Brain microvascular endothelial cell (primary cell): ENCODE data around the gene SBNO2.

ENCODE experiments used
- DNase-seq: peaks from one replicate; pipeline ENCODE4 v3.0.0-alpha.2; 2020
- H3K27ac ChIP-seq: fragments of 250-450 bp; sonication (Bioruptor Pico); 2 replicates; pipeline ENCODE4 v1.5.1; 2020; ENCODE audit warnings: mild to moderate bottlenecking, moderate library complexity
- H3K27me3 ChIP-seq: fragments of 250-450 bp; sonication (Bioruptor Pico); replicated peaks from 2 replicates; pipeline ENCODE4 v1.5.1; 2020; ENCODE audit warnings: mild to moderate bottlenecking
- H3K36me3 ChIP-seq: fragments of 250-450 bp; sonication (Bioruptor Pico); replicated peaks from 2 replicates; pipeline ENCODE4 v1.5.1; 2020; ENCODE audit warnings: mild to moderate bottlenecking
- H3K4me3 ChIP-seq: 2 replicates; pipeline ENCODE4 v1.5.1; 2011; ENCODE audit warnings: low read depth, mild to moderate bottlenecking, control low read depth, low read length, moderate library complexity
- CTCF ChIP-seq: IDR thresholded peaks from 2 replicates; pipeline ENCODE4 v1.5.1; 2011; ENCODE audit warnings: low read depth, mild to moderate bottlenecking, moderate library complexity, low read length, control low read depth, inconsistent platforms; ENCODE audit errors: missing control alignments
- in situ Hi-C: cut with HindIII; loops from 2 replicates; pipeline ENCODE4 v1.10.0; 2017; ENCODE audit warnings: low sequenced_read_pairs, low pct_ligation_motif_present

SBNO2 gene

GRCh38 chr19:1154731-1155351, 19.2 kb downstream of the SBNO2 start:
- Histone ChIP-seq H3K27me3 (no peaks in the 10 kb centered on the region), H3K36me3 (peaks cover 16% of the 10 kb centered on the region), H3K4me3 (no peak overlapping the region), H3K27ac (peak overlapping the region; percentile 7)
- no peak for TF ChIP-seq CTCF
- in situ Hi-C loops, result no loop called here
- DNase-seq, result peak; percentile 65

GRCh38 chr19:1153891-1154730, 20.0 kb downstream of the SBNO2 start:
- Histone ChIP-seq H3K27me3 (no peaks in the 10 kb centered on the region), H3K4me3 (no peak overlapping the region), H3K36me3 (peaks cover 18% of the 10 kb centered on the region), H3K27ac (peak overlapping the region; percentile 7)
- no peak for DNase-seq
- in situ Hi-C loops, result no loop called here
- no peak for TF ChIP-seq CTCF

GRCh38 chr19:1151917-1152587, 22.0 kb downstream of the SBNO2 start:
- DNase-seq, result no peak
- in situ Hi-C loops, result no loop called here
- H3K4me3 ChIP-seq, result no peak overlapping the region
- no peaks in the 10 kb centered on the region for H3K27me3 ChIP-seq
- H3K27ac ChIP-seq, result no peak overlapping the region
- no peak for TF ChIP-seq CTCF
- peaks cover 21% of the 10 kb centered on the region for H3K36me3 ChIP-seq

- no peaks in the 10 kb centered on the region for H3K27me3 ChIP-seq
- H3K27ac ChIP-seq, result no peak overlapping the region
- TF ChIP-seq CTCF, result no peak
- no peak for DNase-seq
- in situ Hi-C loops, result no loop called here
- H3K4me3 ChIP-seq, result no peak overlapping the region
- peaks cover 26% of the 10 kb centered on the region for H3K36me3 ChIP-seq
These were observed 22.9 kb downstream of the SBNO2 start for GRCh38 chr19:1151037-1151724.

GRCh38 chr19:1150333-1151036, 23.6 kb downstream of the SBNO2 start:
- in situ Hi-C loops, result no loop called here
- H3K27ac ChIP-seq, result no peak overlapping the region

More at GRCh38 chr19:1150333-1151036, 23.6 kb downstream of the SBNO2 start:
- no peaks in the 10 kb centered on the region for H3K27me3 ChIP-seq
- no peak for DNase-seq
- TF ChIP-seq CTCF, result no peak
- H3K36me3 ChIP-seq, result peaks cover 32% of the 10 kb centered on the region
- no peak overlapping the region for H3K4me3 ChIP-seq
